ENCODE results near the gene STOX2.

STOX2 gene

GRCh38 chr4:183905081-183905592 lies at the start of gene STOX2:
Gene STOX2, plus strand, starts transcription at chr4:183905307. Its CDS starts 1,484 bp downstream, at chr4:183906791.
- no peak for ATAC-seq
- DNase-seq = peak; percentile 28

GRCh38 chr4:183855323-183856190 lies 49.5 kb upstream of the STOX2 start:
- ATAC-seq (no peak), DNase-seq (no peak)

GRCh38 chr4:183857040-183857439 lies 48.1 kb upstream of the STOX2 start:
- DNase-seq (no peak), ATAC-seq (no peak)

GRCh38 chr4:183858011-183858615 lies 47.0 kb upstream of the STOX2 start:
- DNase-seq = no peak
- no peak for ATAC-seq

- no peak for ATAC-seq
- no peak for DNase-seq
These were observed 45.0 kb upstream of the STOX2 start for GRCh38 chr4:183860119-183860518.

GRCh38 chr4:183860731-183861130 lies 44.4 kb upstream of the STOX2 start:
- no peak for DNase-seq
- ATAC-seq = no peak

GRCh38 chr4:183861426-183861825 lies 43.7 kb upstream of the STOX2 start:
- ATAC-seq (no peak), DNase-seq (no peak)

GRCh38 chr4:183863155-183863825 lies 41.8 kb upstream of the STOX2 start:
- DNase-seq (no peak), ATAC-seq (no peak)

- no peak for ATAC-seq
- no peak for DNase-seq
These were observed 37.9 kb upstream of the STOX2 start for GRCh38 chr4:183867247-183867646.

- DNase-seq (no peak), ATAC-seq (no peak)
These were observed 34.1 kb upstream of the STOX2 start for GRCh38 chr4:183870997-183871396.

GRCh38 chr4:183871581-183871980 lies 33.5 kb upstream of the STOX2 start:
- DNase-seq (no peak), ATAC-seq (no peak)

GRCh38 chr4:183872531-183872930 lies 32.6 kb upstream of the STOX2 start:
- ATAC-seq (no peak), DNase-seq (no peak)

- ATAC-seq (no peak), DNase-seq (no peak)
These were observed 31.5 kb upstream of the STOX2 start for GRCh38 chr4:183873409-183874185.

GRCh38 chr4:183875251-183875825 lies 29.8 kb upstream of the STOX2 start:
- no peak for DNase-seq
- no peak for ATAC-seq

GRCh38 chr4:183876268-183876934 lies 28.7 kb upstream of the STOX2 start:
- ATAC-seq (no peak), DNase-seq (no peak)

GRCh38 chr4:183878251-183878970 lies 26.7 kb upstream of the STOX2 start:
- DNase-seq = no peak
- ATAC-seq = no peak

GRCh38 chr4:183885205-183885720 lies 19.8 kb upstream of the STOX2 start:
- DNase-seq (no peak), ATAC-seq (no peak)

GRCh38 chr4:183887351-183887750 lies 17.8 kb upstream of the STOX2 start:
- DNase-seq = no peak
- ATAC-seq = no peak

GRCh38 chr4:183888564-183888963 lies 16.5 kb upstream of the STOX2 start:
- ATAC-seq (no peak), DNase-seq (no peak)

GRCh38 chr4:183889190-183889589 lies 15.9 kb upstream of the STOX2 start:
- no peak for DNase-seq
- no peak for ATAC-seq

All from stimulated activated naive CD8-positive, alpha-beta T cell treated with anti-CD3 and anti-CD28 coated beads, Interleukin-15, Interleukin-2, amounts not matched to agents 100 U/mL and 50 U/mL, for 24 hours (primary cell).